HG02642 (cell line): Measurements from ENCODE around the gene GPR15.

Experiments used
- ATAC-seq: cut with Tn5 transposase; IDR thresholded peaks from one replicate; pipeline ENCODE4 v1.9.1; 2021; ENCODE audit warnings: mild to moderate bottlenecking; ENCODE audit not compliant: unreplicated experiment, poor library complexity

Gene GPR15

GRCh38 chr3:98529856-98530459 is 1.8 kb upstream of the GPR15 start:
- no peak for ATAC-seq

- ATAC-seq: no peak
Observed at GRCh38 chr3:98530676-98531075, 1.1 kb upstream of the GPR15 start.

- ATAC-seq: peak; percentile 5
Observed at GRCh38 chr3:98532275-98532637, 478 bp downstream of the GPR15 start.

GRCh38 chr3:98532709-98533571 is 1.2 kb downstream of the GPR15 start:
- ATAC-seq: no peak

GRCh38 chr3:98534168-98534567 is 2.4 kb downstream of the GPR15 start:
- ATAC-seq: no peak

GRCh38 chr3:98534734-98535133 is 3.0 kb downstream of the GPR15 start:
- ATAC-seq: no peak

GRCh38 chr3:98536456-98537017 is 4.8 kb downstream of the GPR15 start:
- ATAC-seq: peak; percentile 77

GRCh38 chr3:98540346-98540745 is 8.6 kb downstream of the GPR15 start:
- peak; percentile 48 for ATAC-seq

GRCh38 chr3:98541695-98542094 is 9.9 kb downstream of the GPR15 start:
- ATAC-seq: no peak

- no peak for ATAC-seq
Observed at GRCh38 chr3:98542623-98543022, 10.8 kb downstream of the GPR15 start.

- ATAC-seq: peak; percentile 46
Observed at GRCh38 chr3:98545940-98546339, 14.2 kb downstream of the GPR15 start.

GRCh38 chr3:98548544-98548943 is 16.8 kb downstream of the GPR15 start:
- no peak for ATAC-seq

- ATAC-seq: no peak
Observed at GRCh38 chr3:98550833-98551232, 19.1 kb downstream of the GPR15 start.

GRCh38 chr3:98551236-98551635 is 19.5 kb downstream of the GPR15 start:
- no peak for ATAC-seq

GRCh38 chr3:98551754-98552153 is 20.0 kb downstream of the GPR15 start:
- no peak for ATAC-seq

GRCh38 chr3:98552232-98553020 is 20.6 kb downstream of the GPR15 start:
- no peak for ATAC-seq

GRCh38 chr3:98553021-98553563 is 21.3 kb downstream of the GPR15 start:
- ATAC-seq: no peak

GRCh38 chr3:98553753-98554152 is 22.0 kb downstream of the GPR15 start:
- no peak for ATAC-seq

- ATAC-seq: no peak
Observed at GRCh38 chr3:98554580-98554979, 22.8 kb downstream of the GPR15 start.

GRCh38 chr3:98555025-98555379 is 23.2 kb downstream of the GPR15 start:
- no peak for ATAC-seq
